GM21786 (cell line): ENCODE data around the gene DNASE1L1.
A peak's percentile ranks its signal among the peaks of the same experiment; 100 is the strongest.

Experiments
- ATAC-seq: cut with Tn5 transposase; IDR thresholded peaks from one replicate; pipeline ENCODE4 v1.9.1; 2021; ENCODE audit not compliant: unreplicated experiment

Gene DNASE1L1

DNA sequence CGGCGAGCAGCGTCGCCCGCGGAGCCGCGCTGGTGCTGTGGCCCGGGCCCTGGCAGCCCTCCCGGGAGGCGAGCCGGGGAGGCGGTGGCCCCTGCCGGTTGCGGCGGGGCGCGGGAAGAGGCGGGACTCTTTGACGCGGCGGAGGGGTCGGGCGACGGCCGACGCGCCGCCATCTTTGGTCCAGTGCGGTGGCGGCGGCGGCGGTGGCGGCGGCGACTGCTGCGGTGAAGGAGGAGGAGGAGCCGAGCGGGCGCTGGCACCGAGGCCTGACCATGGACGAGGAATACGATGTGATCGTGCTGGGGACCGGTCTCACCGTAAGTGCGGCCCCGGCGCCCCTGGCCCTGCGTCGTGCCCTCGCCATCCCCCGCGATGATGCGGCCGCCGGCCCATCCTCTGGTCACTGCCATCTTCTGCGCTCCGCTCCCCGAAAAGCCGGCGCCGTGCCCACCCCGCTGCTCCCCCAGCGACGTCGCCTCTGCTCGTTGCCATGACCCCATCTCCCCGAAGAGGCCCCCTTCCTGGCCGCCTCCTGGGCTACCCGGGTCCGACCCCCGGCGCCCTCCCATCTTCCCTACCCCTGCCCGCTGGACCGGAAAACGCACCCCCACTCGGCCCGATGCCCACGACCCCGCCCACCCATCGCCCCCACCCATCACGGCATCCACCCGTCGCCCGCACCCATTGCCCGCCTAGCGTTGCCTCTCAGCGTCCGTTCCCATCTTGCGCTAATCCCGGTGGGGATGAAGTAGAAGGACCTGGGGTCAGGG is 28.1 kb upstream of the DNASE1L1 start, which contains the start of gene GDI1:
Gene GDI1 (plus strand): TSS at position 172 of the 770 bp plus-strand sequence. CDS start 101 bp downstream, at position 273.
- ATAC-seq, result peak; percentile 36

DNA sequence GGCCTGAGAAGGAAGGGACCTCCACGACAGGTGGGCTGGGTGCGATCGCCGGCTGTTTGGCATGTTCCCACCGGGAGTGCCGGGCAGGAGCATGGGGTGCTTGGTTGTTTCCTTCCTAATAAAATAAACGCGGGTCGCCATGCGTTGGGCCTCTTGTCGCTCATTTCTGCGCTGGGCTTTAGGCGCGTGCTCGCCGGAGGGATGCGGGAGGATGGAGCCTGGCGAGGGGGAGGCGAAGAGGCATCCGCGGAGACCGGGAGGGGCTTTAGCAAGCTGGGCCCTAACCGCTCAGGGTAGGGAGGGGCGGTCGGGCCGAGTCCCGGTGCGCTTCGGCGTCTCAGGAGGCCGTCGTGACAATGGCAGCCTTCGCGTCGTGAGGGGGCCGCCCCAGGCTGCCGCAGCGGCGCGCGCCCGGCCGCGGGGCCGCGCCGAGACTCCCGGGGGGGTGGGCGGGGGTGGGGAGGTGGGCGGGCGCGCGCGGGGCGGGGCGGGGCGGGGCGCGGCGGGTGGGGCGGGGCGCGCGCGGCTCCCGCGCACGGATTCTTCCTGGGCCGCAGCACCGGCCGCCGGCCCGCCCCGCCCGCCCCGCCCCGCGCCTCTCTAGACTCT is 27.4 kb upstream of the DNASE1L1 start:
- ATAC-seq, result peak; percentile 61

DNA sequence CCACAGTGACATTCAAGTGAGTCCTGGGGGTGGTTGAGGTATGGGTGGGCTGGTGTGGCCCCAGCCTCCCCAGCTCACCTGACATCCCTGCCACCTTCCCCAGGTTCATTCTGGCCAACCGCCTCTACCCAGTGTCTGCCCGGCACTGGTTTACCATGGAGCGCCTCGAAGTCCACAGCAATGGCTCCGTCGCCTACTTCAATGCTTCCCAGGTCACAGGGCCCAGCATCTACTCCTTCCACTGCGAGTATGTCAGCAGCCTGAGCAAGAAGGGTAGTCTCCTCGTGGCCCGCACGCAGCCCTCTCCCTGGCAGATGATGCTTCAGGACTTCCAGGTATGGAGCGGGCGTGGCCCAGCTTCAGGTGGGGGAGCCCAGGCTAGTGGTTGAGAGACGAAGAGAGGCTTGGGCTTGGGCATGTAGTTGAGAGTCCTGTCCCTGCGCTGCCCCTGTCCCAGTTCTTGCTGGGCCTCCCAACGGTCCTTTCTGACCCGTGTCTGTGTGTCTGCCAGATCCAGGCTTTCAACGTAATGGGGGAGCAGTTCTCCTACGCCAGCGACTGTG is 26.2 kb upstream of the DNASE1L1 start:
- ATAC-seq, result no peak

DNA sequence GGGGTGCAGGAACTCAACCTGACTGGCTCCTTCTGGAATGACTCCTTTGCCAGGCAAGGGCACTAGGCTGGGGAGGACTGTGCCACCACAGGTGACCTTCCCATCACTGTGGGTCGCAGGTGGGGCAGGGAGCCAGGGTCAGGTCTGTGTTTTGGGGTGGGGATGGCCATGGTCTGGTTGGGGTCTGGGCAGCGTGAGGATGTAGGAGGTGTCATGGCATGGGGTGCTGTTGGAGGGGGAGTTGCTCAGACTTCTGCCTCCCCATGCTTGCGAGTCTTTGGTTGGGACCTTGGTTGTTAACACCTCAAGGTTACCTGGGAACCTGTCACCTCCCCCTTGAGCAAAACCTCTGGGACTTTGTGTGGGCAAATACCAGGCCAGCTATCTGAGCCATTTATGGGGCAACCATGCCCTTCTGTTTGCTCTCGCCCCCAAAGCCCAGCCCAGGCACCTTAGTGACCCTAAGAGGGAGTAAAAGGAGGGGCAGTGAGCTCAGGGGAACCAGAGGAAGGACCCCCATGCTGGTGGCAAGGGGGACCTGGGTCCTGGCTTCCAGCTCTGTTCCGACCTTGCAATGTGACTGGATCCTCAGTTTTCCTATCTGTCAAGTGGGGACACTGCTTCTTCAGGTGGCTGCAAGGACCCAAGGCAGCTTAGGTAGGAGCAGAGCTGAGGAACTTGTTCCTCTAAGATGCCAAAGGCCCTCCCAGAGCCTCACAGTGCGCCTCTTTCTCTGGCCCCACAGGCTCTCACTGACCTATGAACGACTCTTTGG is 25.5 kb upstream of the DNASE1L1 start:
- ATAC-seq, result no peak

DNA sequence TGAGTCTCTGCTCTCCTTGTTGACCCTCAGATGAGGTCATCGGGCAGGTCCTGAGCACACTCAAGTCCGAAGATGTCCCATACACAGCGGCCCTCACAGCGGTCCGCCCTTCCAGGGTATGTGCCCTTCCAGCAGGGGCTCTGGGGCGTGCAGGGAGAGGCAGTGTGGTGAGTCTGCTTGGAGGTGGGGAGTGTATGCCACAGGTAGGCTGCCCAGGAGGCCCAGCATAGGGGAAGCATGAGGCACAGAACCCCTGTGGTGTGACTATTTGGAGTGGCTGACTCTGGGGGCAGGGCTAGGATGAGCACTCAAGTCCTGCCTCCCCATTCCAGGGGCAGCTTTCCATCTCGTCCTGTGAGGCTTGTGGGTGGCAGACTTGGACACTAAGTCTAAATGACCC is 24.6 kb upstream of the DNASE1L1 start:
- no peak for ATAC-seq

DNA sequence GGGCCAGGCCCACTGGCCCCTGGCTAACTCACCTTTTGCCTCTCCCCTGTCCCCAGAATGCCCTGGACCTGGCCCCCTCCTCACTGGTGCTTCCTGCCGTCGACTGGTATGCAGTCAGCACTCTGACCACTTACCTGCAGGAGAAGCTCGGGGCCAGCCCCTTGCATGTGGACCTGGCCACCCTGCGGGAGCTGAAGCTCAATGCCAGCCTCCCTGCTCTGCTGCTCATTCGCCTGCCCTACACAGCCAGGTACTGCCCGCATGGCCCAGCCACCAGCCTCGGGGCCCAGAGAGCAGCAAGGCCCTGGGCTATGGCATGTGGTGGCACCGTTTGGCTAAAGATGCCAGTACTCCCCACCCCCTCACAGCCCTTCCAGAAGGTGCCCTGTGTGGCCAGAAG is 23.2 kb upstream of the DNASE1L1 start:
- ATAC-seq, result no peak

DNA sequence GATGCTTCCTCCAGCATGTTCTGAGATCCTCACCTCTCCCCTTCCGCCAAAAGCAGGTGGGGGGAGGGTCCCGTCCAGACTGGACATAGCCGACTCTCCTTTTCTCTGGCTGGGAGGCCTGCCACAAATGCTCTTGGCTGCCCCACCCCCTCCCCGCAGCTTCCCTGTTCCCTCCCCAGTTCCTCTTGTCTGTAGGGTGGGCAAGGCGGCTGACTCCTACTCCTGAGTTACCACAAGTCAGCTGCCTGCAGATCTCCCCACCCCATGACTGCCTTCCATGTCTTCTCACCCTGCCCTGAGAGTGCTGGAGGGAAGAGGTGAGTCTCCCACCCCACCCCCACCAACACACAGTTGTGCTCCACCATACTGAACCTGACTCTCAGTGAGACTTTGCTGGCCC is 22.3 kb upstream of the DNASE1L1 start:
- ATAC-seq, result no peak

DNA sequence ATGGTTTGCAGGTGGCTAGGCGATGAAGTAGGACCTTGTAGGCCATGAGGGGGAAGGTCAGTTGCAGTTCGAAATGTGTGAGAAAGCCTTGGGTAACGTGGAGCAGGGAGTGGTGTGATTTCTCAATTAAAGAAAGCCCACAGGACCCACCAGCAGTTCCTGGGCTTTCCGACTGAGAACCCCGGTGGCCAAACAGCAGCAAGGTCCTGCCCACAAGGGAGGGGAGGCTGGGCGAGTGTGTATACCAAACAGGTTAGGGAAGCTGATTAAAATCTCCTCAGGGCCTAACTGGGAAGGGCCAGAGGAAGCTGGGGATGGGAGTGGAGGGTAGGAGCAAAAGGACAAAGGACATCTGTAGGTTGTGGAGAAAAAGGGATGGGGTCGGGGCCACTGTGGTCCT is 21.9 kb upstream of the DNASE1L1 start:
- ATAC-seq, result no peak

DNA sequence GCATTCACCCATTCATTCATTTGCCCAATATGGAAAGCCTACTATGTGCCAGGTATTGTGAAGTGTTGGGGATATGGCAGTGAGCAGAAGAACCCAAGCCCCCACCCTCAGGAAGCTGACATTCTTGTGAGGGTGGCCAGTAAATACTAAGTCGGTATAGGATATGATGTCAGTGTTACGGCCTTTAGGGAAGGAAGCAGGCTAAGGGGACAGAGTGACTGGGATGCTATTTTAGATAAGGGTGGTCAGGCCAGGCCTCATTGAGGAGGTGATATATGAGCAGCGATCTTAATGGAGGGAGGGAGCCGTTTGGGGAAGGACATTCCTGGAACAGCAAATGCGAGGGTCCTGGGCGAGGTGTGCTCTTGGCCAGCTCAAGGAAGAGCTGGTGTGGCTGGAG is 21.4 kb upstream of the DNASE1L1 start:
- ATAC-seq, result no peak

DNA sequence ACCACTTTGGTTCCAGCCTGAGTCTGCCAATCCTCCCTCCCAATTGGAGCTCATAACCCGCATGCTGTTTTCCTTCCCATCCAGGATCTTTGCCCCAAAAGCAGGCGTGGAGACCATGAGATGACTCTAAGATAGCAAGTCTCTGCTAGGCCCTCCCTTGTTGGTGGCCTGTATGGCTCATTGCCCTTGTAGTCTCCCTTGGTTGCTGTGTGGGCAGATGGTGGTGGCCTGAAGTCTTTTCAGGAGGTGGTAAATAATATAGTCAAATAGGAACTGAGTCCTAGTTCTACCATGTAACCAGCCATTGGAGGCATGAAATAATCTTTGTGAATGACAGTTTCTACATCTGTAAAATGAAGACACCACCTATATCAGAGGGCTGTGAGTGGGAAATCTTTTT is 20.7 kb upstream of the DNASE1L1 start:
- no peak for ATAC-seq

DNA sequence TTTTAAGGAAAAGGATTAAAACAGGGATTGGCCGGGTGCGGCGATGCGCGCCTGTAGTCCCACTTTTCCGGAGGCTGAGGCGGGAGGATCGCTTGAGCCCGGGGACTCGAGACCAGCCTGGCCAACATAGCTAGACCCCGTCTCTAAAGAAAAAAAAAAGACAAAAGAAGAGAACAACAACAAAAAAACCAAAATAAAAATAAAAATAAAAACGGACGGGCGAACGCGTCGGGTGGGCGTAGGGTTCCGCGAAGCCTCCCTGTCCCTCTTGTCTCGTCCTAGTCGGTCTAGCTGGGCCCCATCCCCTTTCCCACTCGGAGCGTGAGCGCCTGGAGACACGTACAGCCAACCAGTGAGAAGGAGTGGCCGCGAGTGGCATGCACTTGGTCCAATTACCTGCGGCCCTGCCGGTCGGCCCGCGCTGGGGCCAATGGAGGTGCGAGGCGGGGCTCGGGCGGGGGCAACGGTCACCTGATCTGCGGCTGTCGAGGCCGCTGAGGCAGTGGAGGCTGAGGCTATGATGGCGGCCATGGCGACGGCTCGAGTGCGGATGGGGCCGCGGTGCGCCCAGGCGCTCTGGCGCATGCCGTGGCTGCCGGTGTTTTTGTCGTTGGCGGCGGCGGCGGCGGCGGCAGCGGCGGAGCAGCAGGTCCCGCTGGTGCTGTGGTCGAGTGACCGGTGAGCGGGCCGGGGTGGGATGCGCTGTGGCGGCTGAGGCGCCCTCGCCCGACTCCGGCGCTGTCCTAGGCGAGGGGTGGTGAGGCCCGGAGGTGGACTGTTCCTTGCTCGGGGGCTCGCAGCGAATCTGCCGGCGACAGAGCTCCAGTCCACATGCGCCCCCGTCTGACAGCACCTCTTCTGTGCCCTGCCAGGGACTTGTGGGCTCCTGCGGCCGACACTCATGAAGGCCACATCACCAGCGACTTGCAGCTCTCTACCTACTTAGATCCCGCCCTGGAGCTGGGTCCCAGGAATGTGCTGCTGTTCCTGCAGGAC is 19.4 kb upstream of the DNASE1L1 start, which contains the start of gene ATP6AP1:
Gene ATP6AP1 (plus strand): TSS at position 502 of the 996 bp plus-strand sequence. CDS start 16 bp downstream, at position 518.
- ATAC-seq, result peak; percentile 97

DNA sequence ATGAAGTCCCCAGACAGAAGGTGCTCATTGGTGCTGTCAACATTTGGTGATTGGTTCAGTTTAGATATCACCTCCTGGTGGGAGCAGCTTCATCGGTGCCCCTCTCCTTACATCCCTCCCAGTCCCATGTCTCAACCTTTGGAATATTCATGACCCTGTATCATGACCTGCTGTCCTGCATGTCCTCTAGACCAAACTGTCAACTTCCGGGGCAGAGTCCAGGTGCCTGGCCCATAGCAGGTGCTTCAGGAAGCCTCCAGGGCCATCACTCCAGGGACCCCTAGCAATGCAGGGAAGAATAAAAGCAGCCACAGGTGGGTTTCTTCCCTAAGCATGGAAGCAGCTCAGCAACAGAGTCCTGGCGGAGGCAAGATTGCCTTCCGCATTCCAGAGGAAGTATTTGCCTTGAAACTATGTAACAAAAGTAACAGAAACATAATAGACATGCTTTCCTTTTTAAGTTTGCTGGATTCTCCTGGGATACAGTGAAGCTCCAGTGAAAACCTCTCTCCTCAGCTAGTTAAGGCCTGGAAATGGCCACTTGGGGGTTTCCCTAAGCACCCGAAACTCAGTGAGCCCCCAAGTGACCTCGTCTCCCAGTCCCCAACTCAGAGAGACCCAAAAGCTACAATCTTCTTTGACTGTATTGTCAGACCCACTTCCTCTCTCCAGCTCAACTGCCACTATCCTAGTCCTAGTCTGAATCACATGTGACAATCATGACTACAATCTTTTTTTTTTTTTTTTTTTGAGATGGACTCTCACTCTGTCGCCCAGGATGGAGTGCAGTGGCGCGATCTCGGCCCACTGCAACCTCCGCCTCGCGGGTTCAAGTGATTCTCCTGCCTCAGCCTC is 18.1 kb upstream of the DNASE1L1 start:
- ATAC-seq, result no peak

DNA sequence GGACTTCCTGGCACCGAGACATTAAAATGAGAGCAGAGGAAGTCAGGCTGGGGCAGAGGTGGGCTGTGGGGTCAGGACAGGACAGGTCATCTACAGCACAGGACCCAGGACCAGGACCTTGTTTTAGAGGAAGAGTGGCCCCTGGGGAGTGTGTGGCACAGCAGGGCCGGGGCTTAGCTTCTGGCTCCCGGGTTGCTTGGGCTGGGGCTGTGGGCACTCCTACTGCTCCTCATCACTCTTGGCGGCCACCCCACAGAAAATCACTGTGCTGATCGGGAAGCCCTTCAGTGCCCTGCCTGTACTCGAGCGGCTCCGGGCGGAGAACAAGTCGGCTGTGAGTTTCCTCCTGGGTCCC is 11.3 kb upstream of the DNASE1L1 start:
- no peak for ATAC-seq

DNA sequence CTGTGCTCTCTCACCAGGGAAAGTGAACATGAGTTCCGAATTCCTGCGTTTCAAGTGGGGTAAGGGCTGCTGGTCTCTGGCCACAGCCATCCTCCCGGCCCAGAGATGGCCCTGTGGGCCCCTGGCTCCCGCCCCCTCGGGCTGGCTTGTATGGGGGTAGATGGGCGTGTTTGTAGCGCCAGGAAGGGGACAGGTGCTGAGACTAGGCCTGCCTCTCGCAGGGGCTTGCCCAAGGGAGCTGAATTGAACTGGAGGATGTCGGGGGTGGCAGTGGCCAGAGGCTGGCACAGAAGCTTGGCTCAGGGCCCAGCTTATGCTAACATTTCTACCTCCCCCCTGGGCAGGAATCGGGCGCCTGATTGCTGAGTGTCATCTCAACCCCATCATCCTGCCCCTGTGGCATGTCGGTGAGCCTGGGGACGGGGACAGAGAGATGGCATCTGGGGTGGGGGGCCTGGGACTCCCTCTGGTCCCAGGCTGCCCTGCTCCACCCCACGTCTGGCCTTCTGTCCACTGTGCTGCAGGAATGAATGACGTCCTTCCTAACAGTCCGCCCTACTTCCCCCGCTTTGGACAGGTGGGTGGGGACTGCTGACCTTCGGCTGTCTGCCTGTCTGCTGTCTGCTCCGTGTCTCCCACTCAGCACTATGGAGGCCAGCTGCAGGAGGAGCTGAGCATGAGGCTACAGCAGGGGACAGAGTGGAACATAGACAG is 10.8 kb upstream of the DNASE1L1 start:
- ATAC-seq, result no peak

DNA sequence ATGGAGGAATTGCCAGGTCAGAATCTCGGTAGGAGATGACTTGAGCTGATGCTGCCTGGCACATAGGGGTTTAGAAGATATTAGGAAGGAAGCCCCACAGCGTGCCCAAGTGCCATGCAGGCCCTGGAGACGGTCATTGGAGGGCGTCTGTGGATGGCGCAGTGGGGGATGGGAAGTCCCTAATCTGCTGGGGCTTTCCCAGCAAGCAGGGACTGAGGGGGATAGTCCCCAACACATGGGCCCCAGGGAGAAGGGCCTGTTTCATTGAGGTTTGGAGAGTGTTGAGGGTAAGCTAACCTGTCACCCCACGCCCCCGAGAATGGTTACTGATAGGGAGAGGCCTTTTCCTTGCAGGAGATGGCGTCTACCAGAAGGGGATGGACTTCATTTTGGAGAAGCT is 10.1 kb upstream of the DNASE1L1 start:
- no peak for ATAC-seq

DNA sequence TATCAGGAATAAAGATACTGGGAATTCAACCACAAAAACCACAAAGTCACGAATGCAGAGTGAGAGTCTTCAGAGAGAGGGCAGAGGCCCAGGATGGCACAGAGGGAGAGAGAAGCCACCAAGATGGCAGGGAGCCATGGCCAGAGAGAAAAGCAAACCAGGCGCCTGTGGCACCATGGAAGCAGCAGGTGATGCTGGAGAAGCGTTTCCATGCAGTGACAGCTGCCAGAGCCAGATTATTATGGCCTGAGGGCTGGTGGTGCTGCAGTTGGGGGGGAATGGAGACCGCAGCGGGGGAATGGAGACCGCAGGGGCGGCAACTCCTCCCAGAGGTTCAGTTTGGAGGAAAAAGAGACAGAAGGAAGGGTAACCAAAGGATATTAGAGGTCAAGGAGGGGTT is 8.1 kb upstream of the DNASE1L1 start:
- ATAC-seq, result no peak

DNA sequence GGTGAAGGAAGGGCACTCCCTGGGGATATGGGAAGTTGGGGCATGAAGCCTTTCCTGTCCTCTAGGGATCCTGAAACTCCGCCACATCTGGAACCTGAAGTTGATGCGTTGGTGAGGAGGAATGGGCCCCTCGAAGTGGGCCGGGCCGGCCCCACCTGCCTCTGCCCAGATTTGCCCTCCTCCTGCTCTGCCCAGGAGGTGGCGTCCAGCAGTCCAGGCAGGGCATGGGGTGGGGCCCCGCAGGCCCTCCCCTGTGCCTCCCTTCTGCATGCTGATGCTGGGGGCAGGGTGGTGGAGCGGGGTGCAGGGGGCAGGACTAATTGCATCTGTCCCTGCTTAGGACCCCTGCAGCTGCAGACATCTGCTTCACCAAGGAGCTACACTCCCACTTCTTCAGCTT is 4.1 kb upstream of the DNASE1L1 start:
- no peak for ATAC-seq

DNA sequence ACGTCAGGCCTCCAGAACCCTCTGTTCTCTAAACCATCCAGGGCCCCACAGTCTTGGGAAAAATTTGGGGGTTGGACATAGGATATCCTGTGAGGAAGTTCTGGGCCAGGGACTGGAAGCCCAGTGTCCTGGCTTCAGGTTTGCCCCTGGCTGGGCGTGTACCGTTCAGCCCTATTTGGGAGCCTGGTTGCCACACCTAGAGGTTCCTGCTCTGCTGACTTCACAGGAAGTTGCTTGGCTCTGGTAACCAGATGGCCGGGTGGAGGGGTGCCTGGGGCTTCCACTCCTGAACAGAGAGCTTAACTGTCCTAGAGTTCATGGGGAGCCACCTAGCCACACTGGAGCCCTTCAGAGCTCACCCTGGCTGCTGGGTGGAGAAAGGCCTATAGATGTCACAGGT is 3.4 kb upstream of the DNASE1L1 start:
- no peak for ATAC-seq

DNA sequence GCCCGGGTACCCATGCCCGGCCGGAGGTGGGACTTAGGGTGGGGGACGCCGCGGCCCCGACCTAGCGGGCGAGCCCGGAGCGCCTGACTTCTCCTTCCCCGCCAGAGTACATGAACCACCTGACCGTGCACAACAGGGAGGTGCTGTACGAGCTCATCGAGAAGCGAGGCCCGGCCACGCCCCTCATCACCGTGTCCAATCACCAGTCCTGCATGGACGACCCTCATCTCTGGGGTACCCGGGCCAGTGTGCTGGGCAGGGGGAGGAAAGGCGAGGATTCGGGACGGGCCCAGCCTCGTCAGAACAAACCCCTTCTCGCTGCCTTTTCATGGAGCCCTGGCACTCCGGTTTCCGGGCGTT is 2.9 kb upstream of the DNASE1L1 start:
- ATAC-seq, result peak; percentile 60
